Osteocyte (in vitro differentiated cells): Measurements from ENCODE around the gene FAM43B. TPM values are rescaled to one million over a fixed set of nuclear protein-coding genes. Genes with fewer than 3 reads are reported as not detected.
A peak's percentile ranks its signal among the peaks of the same experiment; 100 is the strongest.

Experiments used
- DNase-seq: peaks from one replicate; pipeline ENCODE4 v3.0.0; 2021; ENCODE audit warnings: mixed read lengths; ENCODE audit not compliant: unreplicated experiment; ENCODE audit errors: extremely low spot score
- H3K27ac Mint-ChIP-seq: one replicate; pipeline ENCODE4 v1.8.0; 2021; ENCODE audit warnings: mild to moderate bottlenecking, mixed read lengths; ENCODE audit not compliant: unreplicated experiment
- H3K27me3 Mint-ChIP-seq: one replicate; pipeline ENCODE4 v1.8.0; 2021; ENCODE audit warnings: mixed read lengths; ENCODE audit not compliant: unreplicated experiment
- H3K36me3 Mint-ChIP-seq: one replicate; pipeline ENCODE4 v1.8.0; 2021; ENCODE audit warnings: mixed read lengths; ENCODE audit not compliant: unreplicated experiment
- H3K4me1 Mint-ChIP-seq: one replicate; pipeline ENCODE4 v1.8.0; 2021; ENCODE audit warnings: mixed read lengths; ENCODE audit not compliant: unreplicated experiment
- H3K4me3 Mint-ChIP-seq: one replicate; pipeline ENCODE4 v1.8.0; 2021; ENCODE audit warnings: mild to moderate bottlenecking, moderate library complexity, mixed read lengths; ENCODE audit not compliant: unreplicated experiment
- H3K9me3 Mint-ChIP-seq: one replicate; pipeline ENCODE4 v1.8.0; 2021; ENCODE audit warnings: mixed read lengths; ENCODE audit not compliant: unreplicated experiment
- CTCF ChIP-seq: fragments of 200-600 bp; sonication (generic); IDR thresholded peaks from 2 replicates; pipeline ENCODE4 v1.5.0; 2021; ENCODE audit warnings: antibody characterized with exemption, mild to moderate bottlenecking, moderate library complexity
- total RNA-seq: library from RNA; stranded (reverse); gene quantifications from 2 replicates; pipeline ENCODE4 v1.2.1, GENCODE V29; 2021

The FAM43B gene
- total RNA-seq, 1 donor from 2014 or later = 0.43 TPM

GRCh38 chr1:20530306-20530705 lies 22.1 kb upstream of the FAM43B start:
- Mint-ChIP-seq H3K36me3 (no peaks in the 10 kb centered on the region), H3K9me3 (no peaks in the 10 kb centered on the region), H3K27ac (peak overlapping the region; percentile 61), H3K27me3 (peaks cover 72% of the 10 kb centered on the region), H3K4me1 (peaks cover 17% of the 10 kb centered on the region), H3K4me3 (no peak overlapping the region)
- DNase-seq = no peak
- no peak for TF ChIP-seq CTCF

- Mint-ChIP-seq H3K9me3 (no peaks in the 10 kb centered on the region), H3K27me3 (peaks cover 77% of the 10 kb centered on the region), H3K4me3 (no peak overlapping the region), H3K27ac (peak overlapping the region; percentile 61), H3K36me3 (no peaks in the 10 kb centered on the region), H3K4me1 (peaks cover 17% of the 10 kb centered on the region)
- no peak for TF ChIP-seq CTCF
- no peak for DNase-seq
Measured at GRCh38 chr1:20530901-20531300, 21.5 kb upstream of the FAM43B start.

- Mint-ChIP-seq H3K9me3 (no peaks in the 10 kb centered on the region), H3K27me3 (peaks cover 71% of the 10 kb centered on the region), H3K27ac (no peak overlapping the region), H3K36me3 (no peaks in the 10 kb centered on the region), H3K4me3 (no peak overlapping the region), H3K4me1 (peaks cover 17% of the 10 kb centered on the region)
- no peak for DNase-seq
- TF ChIP-seq CTCF = no peak
Measured at GRCh38 chr1:20533635-20534034, 18.7 kb upstream of the FAM43B start.

GRCh38 chr1:20534659-20535417 lies 17.5 kb upstream of the FAM43B start:
- no peaks in the 10 kb centered on the region for H3K36me3 Mint-ChIP-seq
- no peak for TF ChIP-seq CTCF
- H3K4me3 Mint-ChIP-seq = no peak overlapping the region
- no peak overlapping the region for H3K27ac Mint-ChIP-seq
- H3K27me3 Mint-ChIP-seq = peaks cover 71% of the 10 kb centered on the region
- no peak for DNase-seq
- no peaks in the 10 kb centered on the region for H3K9me3 Mint-ChIP-seq
- H3K4me1 Mint-ChIP-seq = peaks cover 17% of the 10 kb centered on the region

GRCh38 chr1:20538227-20538626 lies 14.1 kb upstream of the FAM43B start:
- DNase-seq = no peak
- no peak for TF ChIP-seq CTCF
- Mint-ChIP-seq H3K27me3 (peaks cover 71% of the 10 kb centered on the region), H3K9me3 (no peaks in the 10 kb centered on the region), H3K27ac (no peak overlapping the region), H3K4me3 (no peak overlapping the region), H3K4me1 (peaks cover 4% of the 10 kb centered on the region), H3K36me3 (no peaks in the 10 kb centered on the region)
